HEK293T (cell line): ENCODE measurements around the gene TCEAL4.

ENCODE experiments used
- CTCF ChIA-PET: fragments of 350-600 bp; formaldehyde crosslinking; extraction: SDS; loops from one replicate; lab custom pipeline; 2021; ENCODE audit warnings: antibody characterized with exemption, inconsistent platforms; lab: Yijun Ruan, JAX
- POLR2A ChIA-PET: fragments of 350-600 bp; formaldehyde crosslinking; extraction: SDS; loops from one replicate; lab custom pipeline; 2020; ENCODE audit warnings: antibody characterized with exemption, inconsistent platforms; lab: Yijun Ruan, JAX
- DNase-seq: peaks from one replicate; pipeline ENCODE4 v3.0.0; 2012; ENCODE audit warnings: mixed read lengths; ENCODE audit errors: extremely low spot score
- ARNT ChIP-seq: fragments of 450-650 bp; IDR thresholded peaks from 2 replicates; pipeline ENCODE4 v1.6.1; 2017; ENCODE audit warnings: mild to moderate bottlenecking
- BHLHE40 ChIP-seq: fragments of 450-650 bp; IDR thresholded peaks from 2 replicates; pipeline ENCODE4 v1.6.1; 2016; ENCODE audit warnings: mild to moderate bottlenecking, moderate library complexity, borderline replicate concordance
- CTBP1 ChIP-seq: fragments of 450-650 bp; IDR thresholded peaks from 2 replicates; pipeline ENCODE4 v1.6.1; 2016; ENCODE audit warnings: borderline replicate concordance
- ELF4 ChIP-seq: fragments of 450-650 bp; IDR thresholded peaks from 2 replicates; pipeline ENCODE4 v1.6.1; 2017; ENCODE audit warnings: antibody characterized with exemption
- FOXA1 ChIP-seq: fragments of 450-650 bp; IDR thresholded peaks from 2 replicates; pipeline ENCODE4 v1.6.1; 2016; ENCODE audit warnings: mild to moderate bottlenecking
- FOXK2 ChIP-seq: fragments of 450-650 bp; IDR thresholded peaks from 2 replicates; pipeline ENCODE4 v1.6.1; 2016; ENCODE audit warnings: mild to moderate bottlenecking
- FOXM1 ChIP-seq: fragments of 450-650 bp; IDR thresholded peaks from 2 replicates; pipeline ENCODE4 v1.6.1; 2017; ENCODE audit warnings: mild to moderate bottlenecking, borderline replicate concordance
- HDGF ChIP-seq: fragments of 450-650 bp; IDR thresholded peaks from 2 replicates; pipeline ENCODE4 v1.6.1; 2017; ENCODE audit warnings: antibody characterized with exemption, borderline replicate concordance
- L3MBTL2 ChIP-seq: fragments of 450-650 bp; conservative IDR thresholded peaks from 2 replicates; pipeline ENCODE4 v1.6.1; 2016; ENCODE audit warnings: mild to moderate bottlenecking
- LEF1 ChIP-seq: fragments of 450-650 bp; IDR thresholded peaks from 2 replicates; pipeline ENCODE4 v1.6.1; 2017; ENCODE audit warnings: mild to moderate bottlenecking, borderline replicate concordance
- NFRKB ChIP-seq: fragments of 450-650 bp; IDR thresholded peaks from 2 replicates; pipeline ENCODE4 v1.6.1; 2016; ENCODE audit warnings: mild to moderate bottlenecking, moderate library complexity
- PKNOX1 ChIP-seq: fragments of 450-650 bp; IDR thresholded peaks from 2 replicates; pipeline ENCODE4 v1.6.1; 2016
- SP1 ChIP-seq: fragments of 450-650 bp; IDR thresholded peaks from 2 replicates; pipeline ENCODE4 v1.6.1; 2017
- SUZ12 ChIP-seq: fragments of 450-650 bp; IDR thresholded peaks from 2 replicates; pipeline ENCODE4 v1.6.1; 2016; ENCODE audit warnings: mild to moderate bottlenecking
- TARDBP ChIP-seq: fragments of 450-650 bp; IDR thresholded peaks from 2 replicates; pipeline ENCODE4 v1.6.1; 2016
- ZNF384 ChIP-seq: fragments of 450-650 bp; IDR thresholded peaks from 2 replicates; pipeline ENCODE4 v1.6.1; 2016

Gene TCEAL4

GRCh38 chrX:103556963-103557612 lies 28.2 kb upstream of the TCEAL4 start:
- ChIA-PET POLR2A (no interaction called here), CTCF (interaction anchor here (0.6 to 1.1 kb wide), 2 partner anchors 73 to 168 kb away, joined by 3 read pairs; no protein-coding TSS in a partner anchor)
- no peak for DNase-seq
- TF ChIP-seq HDGF (no peak), ARNT (no peak)

DNA sequence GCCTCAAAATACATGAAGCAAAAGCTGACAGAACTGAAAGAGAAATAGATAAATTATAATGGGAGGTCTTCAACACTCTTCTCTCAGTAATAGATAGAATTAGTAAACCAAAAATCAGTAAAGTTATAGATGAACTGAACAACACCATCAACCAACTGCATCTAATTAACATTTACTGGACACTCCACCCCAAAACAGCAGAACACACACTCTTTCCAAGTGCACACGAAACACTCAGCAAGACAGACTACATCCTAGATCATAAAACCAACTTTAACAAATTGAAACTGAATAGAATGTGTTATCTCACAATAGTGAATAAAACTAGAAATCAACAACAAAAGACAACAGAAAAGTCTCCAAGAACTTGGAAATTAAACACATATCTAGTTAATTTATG lies 25.1 kb upstream of the TCEAL4 start:
- CTCF ChIA-PET: interaction anchor here (1.2 kb wide), 1 partner anchor 19 kb away, joined by 3 read pairs; no protein-coding TSS in a partner anchor
- POLR2A ChIA-PET: no interaction called here
- DNase-seq: no peak
- TF ChIP-seq ARNT (no peak), SUZ12 (no peak), FOXA1 (no peak), FOXK2 (no peak), ELF4 (no peak), ZNF384 (no peak)

DNA sequence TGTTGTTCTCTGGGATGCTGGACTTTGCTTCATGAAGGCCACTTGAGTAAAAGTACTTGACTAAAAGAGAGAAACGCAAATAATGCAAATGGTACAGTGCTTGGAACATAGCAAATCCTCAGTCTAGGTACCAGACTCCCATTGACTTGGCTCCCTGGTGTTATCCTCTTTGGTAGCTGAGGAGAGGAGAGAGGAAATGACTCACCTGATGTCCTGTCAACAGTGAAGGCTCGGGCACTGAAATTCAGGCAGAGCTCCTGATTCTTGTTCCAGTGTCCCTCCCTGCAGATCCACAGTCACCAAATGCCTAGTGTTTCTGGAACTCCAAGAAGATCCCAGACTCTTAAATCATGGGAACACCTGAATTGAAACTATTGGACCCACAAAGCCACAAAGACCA lies 22.5 kb upstream of the TCEAL4 start:
- TF ChIP-seq LEF1: no peak
- TF ChIP-seq NFRKB: no peak
- TF ChIP-seq FOXK2: no peak
- TF ChIP-seq HDGF: no peak
- TF ChIP-seq ELF4: no peak
- no peak for TF ChIP-seq SUZ12
- no peak for TF ChIP-seq FOXM1
- no peak for TF ChIP-seq PKNOX1
- TF ChIP-seq FOXA1: no peak
- no peak for TF ChIP-seq TARDBP
- TF ChIP-seq ZNF384: no peak
- no peak for TF ChIP-seq BHLHE40
- ChIA-PET POLR2A (no interaction called here), CTCF (no interaction called here)
- no peak for DNase-seq

DNA sequence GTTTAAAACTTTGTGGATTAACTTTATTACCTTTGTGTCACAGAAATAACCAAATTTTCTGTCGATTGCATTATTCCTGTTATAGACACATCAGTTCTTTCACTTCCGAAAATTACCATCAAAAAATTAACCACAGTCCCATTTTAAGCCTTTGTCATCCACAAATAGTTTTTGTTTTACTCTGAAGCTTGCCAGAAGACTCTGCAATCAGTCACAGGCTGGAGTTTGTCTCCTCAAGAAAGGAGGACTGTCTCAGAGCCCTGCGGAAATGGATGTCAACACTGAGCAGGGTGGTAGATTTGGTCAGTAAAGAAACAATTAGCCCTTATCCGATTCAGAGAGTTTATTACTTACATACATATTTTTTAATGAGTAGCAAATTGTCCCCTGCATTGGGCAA lies 20.1 kb upstream of the TCEAL4 start:
- TF ChIP-seq LEF1 (no peak), TARDBP (no peak), ARNT (no peak), ELF4 (no peak), BHLHE40 (no peak), L3MBTL2 (no peak), FOXA1 (no peak), HDGF (no peak), SP1 (no peak), FOXM1 (no peak), CTBP1 (no peak)
- ChIA-PET CTCF (no interaction called here), POLR2A (no interaction called here)
- no peak for DNase-seq

- TF ChIP-seq SUZ12 (no peak), BHLHE40 (no peak), FOXK2 (no peak), NFRKB (no peak), FOXA1 (no peak), TARDBP (no peak), ARNT (no peak), PKNOX1 (no peak), FOXM1 (no peak), LEF1 (no peak), HDGF (no peak), ZNF384 (no peak), CTBP1 (no peak), SP1 (no peak), L3MBTL2 (no peak), ELF4 (no peak)
- DNase-seq: no peak
- ChIA-PET POLR2A (no interaction called here), CTCF (no interaction called here)
These were observed 19.6 kb upstream of the TCEAL4 start for GRCh38 chrX:103565752-103566151.

GRCh38 chrX:103571121-103571520 lies 14.2 kb upstream of the TCEAL4 start:
- DNase-seq: no peak
- ChIA-PET POLR2A (no interaction called here), CTCF (no interaction called here)
- no peak for TF ChIP-seq HDGF
- no peak for TF ChIP-seq TARDBP
- TF ChIP-seq NFRKB: no peak
- no peak for TF ChIP-seq BHLHE40
- no peak for TF ChIP-seq FOXA1
- TF ChIP-seq PKNOX1: no peak
- no peak for TF ChIP-seq ELF4
- TF ChIP-seq SP1: no peak
- TF ChIP-seq FOXK2: no peak
- no peak for TF ChIP-seq ZNF384
- no peak for TF ChIP-seq FOXM1
- TF ChIP-seq SUZ12: no peak
- no peak for TF ChIP-seq CTBP1
- no peak for TF ChIP-seq ARNT
- TF ChIP-seq L3MBTL2: no peak
- TF ChIP-seq LEF1: no peak

- no peak for TF ChIP-seq ELF4
- no peak for TF ChIP-seq NFRKB
- TF ChIP-seq SP1: no peak
- TF ChIP-seq FOXK2: no peak
- TF ChIP-seq TARDBP: no peak
- TF ChIP-seq ZNF384: no peak
- no peak for TF ChIP-seq FOXA1
- no peak for TF ChIP-seq HDGF
- no peak for TF ChIP-seq BHLHE40
- no peak for TF ChIP-seq ARNT
- TF ChIP-seq FOXM1: no peak
- no peak for TF ChIP-seq CTBP1
- TF ChIP-seq PKNOX1: no peak
- TF ChIP-seq SUZ12: no peak
- no peak for TF ChIP-seq LEF1
- TF ChIP-seq L3MBTL2: no peak
- POLR2A ChIA-PET: no interaction called here
- no peak for DNase-seq
- CTCF ChIA-PET: no interaction called here
These were observed 13.6 kb upstream of the TCEAL4 start for GRCh38 chrX:103571726-103572125.
